Endothelial cell of umbilical vein (primary cell): ENCODE measurements around the gene ATP6V0C. TPM values are rescaled to one million over a fixed set of nuclear protein-coding genes. Genes with fewer than 3 reads are reported as not detected.

Source experiments
- BruUV-seq: library from RNA; stranded (reverse); fragments of 400-500 nt; replicated peaks from 2 replicates; lab custom pipeline; 2021; lab: Mats Ljungman, UMichigan
- CTCF ChIA-PET: fragments of 300-600, 350-600 bp; sonication (Branson Sonifier 250); formaldehyde crosslinking; loops from one replicate; lab custom pipeline; 2021; ENCODE audit warnings: antibody characterized with exemption, inconsistent platforms; lab: Charles Lee
- POLR2A ChIA-PET: fragments of 300-600, 350-600 bp; sonication (Branson Sonifier 250); formaldehyde crosslinking; loops from one replicate; lab custom pipeline; 2021; ENCODE audit warnings: antibody characterized with exemption, inconsistent platforms; lab: Charles Lee
- DNase-seq: peaks from one replicate; pipeline ENCODE4 v3.0.0-alpha.2; 2011; ENCODE audit warnings: low read depth, low spot score
- FAIRE-seq: peaks from 2 replicates; lab custom pipeline; 2011; peaks lifted over from hg19 to GRCh38; lab: Jason Lieb, UNC
- H2AFZ ChIP-seq: 2 replicates; pipeline ENCODE4 v1.6.0; 2012; ENCODE audit warnings: low read depth, low read length, control low read depth, inconsistent platforms
- H3K27ac ChIP-seq: 2 replicates; pipeline ENCODE4 v1.5.1; 2011; ENCODE audit warnings: low read depth, mild to moderate bottlenecking, control low read depth, low read length, moderate library complexity; ENCODE audit not compliant: insufficient read depth
- H3K27me3 ChIP-seq, 2 experiments: 2 replicates each; pipeline versions ENCODE4 v1.6.0 to v1.6.1; 2011; ENCODE audit warnings: low read length in 2 of 2, mixed read lengths in 1 of 2; ENCODE audit not compliant: control insufficient read depth in 2 of 2, insufficient read depth in 2 of 2
- H3K36me3 ChIP-seq, 2 experiments: 2 replicates in 1 of 2; 3 replicates in 1 of 2; pipeline ENCODE4 v1.5.1; 2011; ENCODE audit warnings: low read length in 2 of 2, mild to moderate bottlenecking in 1 of 2, moderate library complexity in 1 of 2; ENCODE audit not compliant: control insufficient read depth in 2 of 2, insufficient read depth in 2 of 2; ENCODE audit errors: extremely low read depth in 1 of 2
- H3K4me1 ChIP-seq: 3 replicates; pipeline ENCODE4 v1.5.1; 2011; ENCODE audit warnings: mild to moderate bottlenecking, low read length; ENCODE audit not compliant: control insufficient read depth, insufficient read depth; ENCODE audit errors: extremely low read depth
- H3K4me2 ChIP-seq: 2 replicates; pipeline ENCODE4 v1.6.1; 2011; ENCODE audit warnings: low read length, control low read depth, mixed read lengths; ENCODE audit not compliant: insufficient read depth
- H3K4me3 ChIP-seq, 3 experiments: fragments of 200-600 bp in 1 of 3; sonication (generic), shearing (Covaris generic) in 1 of 3; replicated peaks in 1 of 3; 2 replicates each; pipeline ENCODE4 v1.5.1; 2011 to 2016; ENCODE audit warnings: control low read depth in 3 of 3, low read length in 3 of 3, mild to moderate bottlenecking in 2 of 3, inconsistent platforms in 1 of 3, low read depth in 1 of 3, moderate library complexity in 1 of 3; ENCODE audit not compliant: insufficient read depth in 1 of 3
- H3K79me2 ChIP-seq: 2 replicates; pipeline ENCODE4 v1.6.0; 2012; ENCODE audit warnings: low read length, inconsistent platforms; ENCODE audit not compliant: control insufficient read depth, insufficient read depth
- H3K9ac ChIP-seq: replicated peaks from 2 replicates; pipeline ENCODE3; 2011; ENCODE audit warnings: low read length, control low read depth; ENCODE audit not compliant: insufficient read depth; ENCODE audit errors: extremely low read depth
- H3K9me1 ChIP-seq: replicated peaks from 3 replicates; pipeline ENCODE4 v1.6.0; 2011; ENCODE audit warnings: mild to moderate bottlenecking, low read length; ENCODE audit not compliant: control insufficient read depth, insufficient read depth; ENCODE audit errors: extremely low read depth
- H3K9me3 ChIP-seq: replicated peaks from 2 replicates; pipeline ENCODE4 v1.5.1; 2012; ENCODE audit warnings: low read length, inconsistent platforms; ENCODE audit not compliant: control insufficient read depth, insufficient read depth
- H4K20me1 ChIP-seq: replicated peaks from 2 replicates; pipeline ENCODE3; 2011; ENCODE audit warnings: mild to moderate bottlenecking, low read length; ENCODE audit not compliant: control insufficient read depth, insufficient read depth; ENCODE audit errors: extremely low read depth
- CTCF ChIP-seq, 2 donors: IDR thresholded peaks; 1 replicate in 1 of 2; 2 replicates in 1 of 2; pipeline ENCODE4 v1.5.1; 2011; ENCODE audit warnings: low read length in 2 of 2, mild to moderate bottlenecking in 2 of 2, moderate library complexity in 2 of 2, control low read depth in 1 of 2, inconsistent platforms in 1 of 2, low read depth in 1 of 2; ENCODE audit not compliant: insufficient read depth in 1 of 2; ENCODE audit errors: extremely low read depth in 1 of 2
- EZH2 ChIP-seq: IDR thresholded peaks from 2 replicates; pipeline ENCODE4 v1.6.1; 2012; ENCODE audit warnings: borderline replicate concordance, low read depth, mild to moderate bottlenecking, moderate library complexity, low read length, inconsistent platforms; ENCODE audit not compliant: severe bottlenecking
- FOS ChIP-seq: IDR thresholded peaks from 2 replicates; pipeline ENCODE4 v1.6.1; 2011; ENCODE audit warnings: mild to moderate bottlenecking, low read length, moderate library complexity, borderline replicate concordance; ENCODE audit not compliant: insufficient read depth
- GATA2 ChIP-seq: IDR thresholded peaks from 2 replicates; pipeline ENCODE4 v1.7.0; 2011; ENCODE audit warnings: low read depth, mild to moderate bottlenecking, moderate library complexity, mixed read lengths, low read length; ENCODE audit not compliant: insufficient read length, insufficient read depth
- JUN ChIP-seq: IDR thresholded peaks from 2 replicates; pipeline ENCODE4 v1.6.1; 2011; ENCODE audit warnings: borderline replicate concordance, low read depth; ENCODE audit not compliant: insufficient read length, insufficient read depth
- MYC ChIP-seq: IDR thresholded peaks from one replicate; pipeline ENCODE4 v1.6.1; 2011; ENCODE audit warnings: mild to moderate bottlenecking, low read depth, low read length
- POLR2A ChIP-seq: IDR thresholded peaks from 2 replicates; pipeline ENCODE4 v1.6.1; 2012; ENCODE audit warnings: low read depth, mild to moderate bottlenecking, control low read depth, low read length
- POLR2AphosphoS5 ChIP-seq: IDR thresholded peaks from 2 replicates; pipeline ENCODE4 v1.6.1; 2012; ENCODE audit warnings: low read depth, mild to moderate bottlenecking, control low read depth, low read length, moderate library complexity; ENCODE audit not compliant: insufficient read depth
- dilution Hi-C: fragments of 300-500 bp; cut with MboI; formaldehyde crosslinking; loops from one replicate; pipeline ENCODE4 v1.15.0; 2019; ENCODE audit warnings: low sequenced_read_pairs; ENCODE audit not compliant: extremely low pct_ligation_motif_present
- intact Hi-C: fragments of 100-400 bp; cut with micrococcal nuclease; formaldehyde crosslinking; loops from one replicate; pipeline ENCODE4 v1.10.0; 2022
- polyA plus RNA-seq, 4 experiments: library from polyadenylated mRNA; depleted of rRNA in 3 of 4; stranded (reverse) in 3 of 4; unstranded in 1 of 4; fragments of >200 nt; gene quantifications; 2 replicates each; pipeline versions ENCODE4 v1.2.1 to v1.2.3, GENCODE V29; 2011 to 2012; ENCODE audit warnings: missing spikeins in 1 of 4
- total RNA-seq: library from RNA; stranded (reverse); gene quantifications from 2 replicates; pipeline ENCODE4 v1.2.3, GENCODE V29; 2021
- TF ChIP-seq, protein P1 (sequence below): IDR thresholded peaks from 2 replicates; pipeline ENCODE4 v1.6.1; 2011; ENCODE audit not compliant: insufficient read depth, insufficient read length

Gene ATP6V0C
- total and polyA plus RNA-seq, 2 donors (not counting 3 experiments of a cell fraction or from before 2014, with no cell fraction given): 146 to 194 TPM

DNA sequence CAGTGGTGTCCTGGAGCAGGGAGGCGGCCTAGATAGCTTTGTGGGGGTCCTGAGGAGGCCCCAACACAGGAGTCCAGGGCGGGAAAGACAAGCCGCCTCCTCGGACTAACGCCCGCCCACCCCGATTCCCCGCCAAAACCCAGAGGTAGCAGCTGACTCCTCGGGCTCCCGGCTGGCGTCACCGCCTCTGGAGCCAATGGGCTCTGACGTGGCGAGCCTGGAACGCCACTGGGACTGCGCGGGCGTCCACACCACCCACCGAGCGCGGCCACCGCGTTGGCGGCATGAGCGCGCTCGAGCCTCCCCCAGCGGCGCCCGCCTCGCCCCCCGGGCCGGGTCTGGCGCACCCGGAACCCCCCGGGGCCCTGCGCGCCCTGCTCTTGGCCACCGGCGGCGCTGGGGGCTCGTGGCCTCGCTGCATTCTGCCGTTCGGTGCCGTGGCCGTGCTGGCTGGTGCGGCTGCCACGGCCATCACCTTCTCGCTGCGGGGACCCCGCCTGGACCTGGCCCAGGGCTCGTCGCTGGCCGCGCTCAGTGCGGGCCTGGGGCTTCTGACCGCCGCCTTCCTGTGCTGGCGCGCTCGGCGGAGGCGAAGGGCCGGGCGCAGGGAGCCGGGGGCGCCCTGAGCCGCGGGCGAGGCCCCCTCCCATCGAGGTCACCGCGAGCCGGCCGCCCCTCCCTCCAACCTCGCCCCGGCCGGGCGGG is 46.1 kb upstream of the ATP6V0C start:
- no peaks in the 10 kb centered on the region for H3K9me1 ChIP-seq
- H3K27me3 ChIP-seq: peaks cover 18 to 22% of the 10 kb centered on the region in 2 experiments
- H3K4me3 ChIP-seq: peak overlapping the region; percentile 27 to 36 (median 34)
- no peak overlapping the region for H3K27ac ChIP-seq
- no TSS peak for BruUV-seq
- ChIA-PET CTCF (interaction anchor here (1.0 to 1.4 kb wide), 2 partner anchors 37 to 444 kb away, joined by 3 to 4 read pairs; no protein-coding TSS in a partner anchor), POLR2A (no interaction called here)
- dilution Hi-C loops: no loop called here
- no peaks in the 10 kb centered on the region for H4K20me1 ChIP-seq
- peak; percentile 42 for DNase-seq
- peak overlapping the region; percentile 34 for H3K9ac ChIP-seq
- peak overlapping the region; percentile 61 for H2AFZ ChIP-seq
- no peaks in the 10 kb centered on the region for H3K9me3 ChIP-seq
- peak; percentile 70 for TF ChIP-seq POLR2AphosphoS5
- TF ChIP-seq POLR2A: no peak
- no peaks in the 10 kb centered on the region for H3K79me2 ChIP-seq
- peak overlapping the region; percentile 75 for H3K4me2 ChIP-seq
- peaks cover 5% of the 10 kb centered on the region for H3K4me1 ChIP-seq
- H3K36me3 ChIP-seq: no peaks in the 10 kb centered on the region
- FAIRE-seq: peak; percentile 68
- intact Hi-C loops: no loop called here

DNA sequence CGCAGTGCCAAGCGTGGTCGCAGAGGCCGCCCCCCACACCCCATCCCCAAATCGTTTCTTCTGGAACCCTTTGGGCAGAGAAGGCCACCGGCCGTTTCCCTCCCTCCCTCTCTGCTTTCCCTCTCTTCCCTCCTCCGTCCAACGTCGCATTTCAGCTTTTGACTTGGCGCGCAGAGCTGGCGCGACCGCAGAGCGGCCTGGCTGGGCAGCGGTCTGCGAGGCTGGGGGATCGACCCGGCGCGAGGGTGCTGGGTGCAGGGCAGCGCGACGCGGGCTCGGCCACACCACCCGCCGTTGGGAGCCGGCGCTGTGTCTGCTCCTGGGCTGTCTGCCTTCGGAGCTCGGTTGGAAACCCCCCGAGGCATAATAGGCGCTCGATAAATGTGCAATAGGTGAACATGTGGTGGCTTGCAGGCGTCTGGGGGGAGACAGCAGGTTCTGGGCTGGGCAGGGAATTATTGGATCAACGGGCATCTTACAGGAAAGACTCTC is 45.5 kb upstream of the ATP6V0C start:
- Histone ChIP-seq H3K27ac (no peak overlapping the region), H3K36me3 (no peaks in the 10 kb centered on the region), H2AFZ (peak overlapping the region; percentile 61), H3K9ac (peak overlapping the region; percentile 19), H4K20me1 (no peaks in the 10 kb centered on the region), H3K4me3 (peak overlapping the region; percentile 26 to 36 (median 27)), H3K27me3 (peaks cover 18 to 22% of the 10 kb centered on the region in 2 experiments), H3K4me2 (peak overlapping the region; percentile 75), H3K4me1 (peaks cover 5% of the 10 kb centered on the region), H3K79me2 (no peaks in the 10 kb centered on the region), H3K9me1 (no peaks in the 10 kb centered on the region), H3K9me3 (no peaks in the 10 kb centered on the region)
- FAIRE-seq (peak; percentile 26), DNase-seq (peak; percentile 14)
- dilution Hi-C loops: no loop called here
- ChIA-PET CTCF (interaction anchor here (1.6 kb wide), 1 partner anchor 9 kb away, joined by 5 read pairs; the partner anchor contains the start of gene TEDC2), POLR2A (no interaction called here)
- TF ChIP-seq POLR2A (no peak), JUN (no peak), GATA2 (no peak), POLR2AphosphoS5 (no peak), EZH2 (no peak), FOS (no peak), CTCF (IDR thresholded peaks at IDR 0.05; ENCODE audit: extremely low read depth in 1 of 2, insufficient read depth in 1 of 2, low read depth in 1 of 2, low read length in 2 of 2) (no peak), MYC (no peak)
- TF ChIP-seq, protein P1, sequence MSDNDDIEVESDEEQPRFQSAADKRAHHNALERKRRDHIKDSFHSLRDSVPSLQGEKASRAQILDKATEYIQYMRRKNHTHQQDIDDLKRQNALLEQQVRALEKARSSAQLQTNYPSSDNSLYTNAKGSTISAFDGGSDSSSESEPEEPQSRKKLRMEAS: no peak
- intact Hi-C loops: no loop called here
- BruUV-seq: no TSS peak
